ENCODE data around the gene ANAPC1.
A peak's percentile ranks its signal among the peaks of the same experiment; 100 is the strongest.
"Not testable (repeated sequence)": the region's sequence is repeated elsewhere in the genome, so short reads cannot be mapped to it uniquely, and the experiment has no call there.

The ANAPC1 gene

GRCh38 chr2:111741517-111741916 is 142.5 kb downstream of the ANAPC1 start:
- not testable (repeated sequence) for DNase-seq (ENCODE audit: low read depth in 2 of 2)

DNA sequence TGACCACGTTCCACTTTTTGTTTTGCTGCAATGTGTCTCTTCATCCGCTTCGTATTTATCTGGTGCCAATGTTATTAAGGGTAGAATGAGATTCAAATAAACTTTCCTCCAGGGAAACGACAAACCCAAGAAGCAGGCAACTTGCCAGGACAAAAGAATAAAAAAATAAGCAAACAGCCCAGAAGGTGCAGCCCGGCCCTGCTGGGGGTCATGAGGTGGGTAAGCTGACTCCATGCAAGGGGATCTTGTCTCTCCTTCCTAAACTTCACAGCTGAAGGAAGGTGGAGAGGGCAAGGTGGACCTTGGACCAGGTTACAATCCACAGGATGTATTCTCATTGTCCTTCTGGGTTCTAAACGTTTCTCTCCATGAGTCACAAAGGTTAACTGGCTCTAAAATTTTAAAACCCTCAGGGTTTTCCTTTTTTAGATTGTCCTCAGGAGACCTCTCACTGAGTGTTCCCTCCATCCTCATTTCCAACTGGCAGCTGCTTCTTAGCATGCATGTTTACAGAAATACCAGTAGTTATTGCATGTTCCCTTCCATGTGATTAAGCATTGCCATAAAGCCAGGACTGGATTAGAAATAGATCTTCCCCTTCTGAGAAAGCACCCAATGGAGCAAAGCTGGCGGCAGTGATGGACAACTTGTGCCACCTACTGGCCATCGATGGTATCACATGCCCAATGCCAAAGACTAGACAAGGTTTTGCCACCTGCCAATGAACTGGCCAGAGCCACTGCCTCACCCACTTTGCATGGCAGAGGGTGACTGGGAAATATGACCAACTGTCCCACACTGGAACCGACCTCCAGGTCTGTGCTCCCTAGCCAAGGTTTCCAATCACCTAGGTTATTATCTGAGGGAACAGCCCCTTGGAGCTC is 147.9 kb downstream of the ANAPC1 start:
- peak in 1 of 2 experiments; percentile 4 for DNase-seq (ENCODE audit: low read depth in 2 of 2)

DNA sequence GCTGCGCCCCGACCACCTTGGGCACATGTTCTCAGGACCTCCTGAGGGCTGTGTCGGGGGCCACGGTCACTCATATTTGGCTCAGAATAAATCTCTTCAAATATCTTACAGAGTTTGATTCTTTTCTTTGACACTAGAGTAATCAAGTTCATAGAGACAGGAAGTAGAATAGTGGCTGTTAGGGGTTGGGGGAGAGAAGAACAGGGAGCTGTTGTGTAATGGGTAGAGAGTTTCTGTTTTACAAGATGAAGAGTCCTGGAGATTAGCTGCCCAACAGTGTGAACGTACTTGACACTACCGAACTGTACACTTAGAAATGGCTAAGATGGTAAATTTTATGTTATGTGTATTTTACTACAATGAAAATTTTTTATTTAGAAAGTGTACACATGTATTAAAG is 148.6 kb downstream of the ANAPC1 start:
- not testable (repeated sequence) for DNase-seq (ENCODE audit: low read depth in 2 of 2)

DNA sequence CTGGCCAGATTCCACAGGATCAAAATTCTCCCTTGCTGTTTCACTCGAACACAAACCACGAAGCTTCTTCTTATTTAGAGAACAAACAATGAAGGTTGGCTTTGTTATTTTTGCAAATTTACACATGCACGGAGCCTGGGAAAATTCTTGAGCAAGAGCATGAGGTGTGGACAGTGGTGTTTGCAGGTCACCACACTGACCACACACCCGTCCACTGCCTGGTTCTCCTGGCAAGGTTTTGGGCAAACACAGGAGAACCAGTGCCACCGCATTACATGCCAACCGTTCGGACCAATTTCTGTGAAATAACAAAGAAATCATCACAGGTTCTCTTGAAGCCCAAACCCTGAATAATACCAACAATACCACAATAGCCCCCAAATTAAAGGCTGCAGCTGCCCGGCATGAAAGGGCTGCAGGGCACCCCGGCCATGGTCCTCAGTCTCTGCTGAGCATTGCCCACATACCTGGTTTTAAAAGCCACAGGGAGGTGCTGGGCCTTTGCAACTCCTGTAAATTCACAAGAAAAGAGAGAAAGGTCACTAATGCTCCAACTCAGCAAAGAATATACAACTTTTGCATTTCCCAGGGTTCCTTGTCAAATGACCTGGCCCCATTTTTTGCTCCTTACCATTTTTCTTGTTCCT is 154.1 kb downstream of the ANAPC1 start:
- not testable (repeated sequence) for DNase-seq (ENCODE audit: low read depth in 2 of 2)

GRCh38 chr2:111727611-111728110 is 156.3 kb downstream of the ANAPC1 start:
- DNase-seq (ENCODE audit: low read depth in 2 of 2), result not testable (repeated sequence)

GRCh38 chr2:111725742-111726141 is 158.3 kb downstream of the ANAPC1 start:
- DNase-seq (ENCODE audit: low read depth in 2 of 2), result peak in 1 of 2 experiments; percentile 7

GRCh38 chr2:111719610-111720009 is 164.4 kb downstream of the ANAPC1 start:
- not testable (repeated sequence) for DNase-seq (ENCODE audit: low read depth in 2 of 2)

All from fibroblast of skin of left quadriceps (primary cell).